Panc1 (cell line): ENCODE measurements around the gene JSRP1. TPM values are rescaled to one million over a fixed set of nuclear protein-coding genes. Genes with fewer than 3 reads are reported as not detected.

Experiments
- ATAC-seq: fragments of 200-7000 bp; cut with Tn5 transposase; 2 replicates; pipeline ENCODE4 v1.9.1; 2020; ENCODE audit warnings: mild to moderate bottlenecking, moderate library complexity
- BruUV-seq: library from RNA; stranded (reverse); fragments of 400-500 nt; replicated peaks from 2 replicates; lab custom pipeline; 2021; lab: Mats Ljungman, UMichigan
- CTCF ChIA-PET: fragments of 300-600 bp; sonication (Branson Sonifier 250); formaldehyde crosslinking; loops from one replicate; lab custom pipeline; 2022; ENCODE audit warnings: antibody characterized with exemption; lab: Charles Lee
- POLR2A ChIA-PET: fragments of 300-600 bp; sonication (Branson Sonifier 250); formaldehyde crosslinking; loops from one replicate; lab custom pipeline; 2022; ENCODE audit warnings: antibody characterized with exemption; lab: Charles Lee
- DNase-seq: peaks from one replicate; pipeline ENCODE4 v3.0.0-alpha.2; 2010; ENCODE audit warnings: low read depth, low spot score
- H3K27ac ChIP-seq: 2 replicates; pipeline ENCODE4 v1.5.1; 2011; ENCODE audit warnings: mild to moderate bottlenecking, low read length, inconsistent platforms
- H3K27me3 ChIP-seq: fragments of 200-500 bp; sonication (Bioruptor generic); 2 replicates; pipeline ENCODE4 v1.6.0; 2014; ENCODE audit warnings: low read length, inconsistent platforms; ENCODE audit not compliant: control insufficient read depth, insufficient read depth
- H3K36me3 ChIP-seq: fragments of 200-500 bp; sonication (Bioruptor generic); 2 replicates; pipeline ENCODE4 v1.5.1; 2014; ENCODE audit warnings: inconsistent platforms, mild to moderate bottlenecking, low read length, moderate library complexity; ENCODE audit not compliant: control insufficient read depth, insufficient read depth
- H3K4me1 ChIP-seq: 2 replicates; pipeline ENCODE4 v1.5.1; 2011; ENCODE audit warnings: inconsistent platforms, mild to moderate bottlenecking, low read length, moderate library complexity; ENCODE audit not compliant: control insufficient read depth, insufficient read depth
- H3K4me3 ChIP-seq, 2 experiments: 2 replicates each; pipeline ENCODE4 v1.5.1; 2011 to 2012; ENCODE audit warnings: low read depth in 2 of 2, low read length in 2 of 2, mild to moderate bottlenecking in 2 of 2, inconsistent platforms in 1 of 2, moderate library complexity in 1 of 2
- H3K9me3 ChIP-seq: fragments of 200-500 bp; sonication (Bioruptor generic); 2 replicates; pipeline ENCODE4 v1.5.1; 2014; ENCODE audit warnings: low read depth, mild to moderate bottlenecking, inconsistent platforms, low read length, moderate library complexity; ENCODE audit not compliant: control insufficient read depth, insufficient read depth
- CTCF ChIP-seq: fragments of 450-650 bp; IDR thresholded peaks from 2 replicates; pipeline ENCODE4 v1.5.1; 2017; ENCODE audit warnings: mild to moderate bottlenecking
- POLR2AphosphoS5 ChIP-seq: IDR thresholded peaks from 2 replicates; pipeline ENCODE4 v1.6.1; 2012; ENCODE audit warnings: mild to moderate bottlenecking, low read depth, low read length, moderate library complexity
- SIN3A ChIP-seq: IDR thresholded peaks from 2 replicates; pipeline ENCODE4 v1.6.1; 2012; ENCODE audit warnings: low read depth, mild to moderate bottlenecking, low read length, moderate library complexity, borderline replicate concordance; ENCODE audit not compliant: insufficient read depth
- TCF7L2 ChIP-seq: IDR thresholded peaks from 2 replicates; pipeline ENCODE4 v1.6.1; 2011; ENCODE audit warnings: mild to moderate bottlenecking, low read depth, low read length, inconsistent platforms
- in situ Hi-C: cut with HindIII; loops from 2 replicates; pipeline ENCODE4 v1.10.0; 2016; ENCODE audit warnings: low sequenced_read_pairs, low pct_unique_long_range_greater_than_20kb
- intact Hi-C: fragments of 100-400 bp; cut with micrococcal nuclease; formaldehyde crosslinking; loops from one replicate; pipeline ENCODE4 v1.10.0; 2022; ENCODE audit not compliant: unreplicated experiment
- total RNA-seq: library from RNA; stranded (reverse); gene quantifications from one replicate; pipeline ENCODE4 v1.2.1, GENCODE V29; 2021; ENCODE audit not compliant: unreplicated experiment
- TF ChIP-seq, protein P1 (sequence below), 2 experiments: IDR thresholded peaks; 2 replicates each; pipeline ENCODE4 v1.6.1; 2011 to 2012; ENCODE audit warnings: low read depth in 2 of 2, control low read depth in 1 of 2, low read length in 1 of 2, mild to moderate bottlenecking in 1 of 2, moderate library complexity in 1 of 2; ENCODE audit not compliant: insufficient read depth in 1 of 2

Gene JSRP1
- total RNA-seq, 1 experiment from 2014 or later: 0.51 TPM

DNA sequence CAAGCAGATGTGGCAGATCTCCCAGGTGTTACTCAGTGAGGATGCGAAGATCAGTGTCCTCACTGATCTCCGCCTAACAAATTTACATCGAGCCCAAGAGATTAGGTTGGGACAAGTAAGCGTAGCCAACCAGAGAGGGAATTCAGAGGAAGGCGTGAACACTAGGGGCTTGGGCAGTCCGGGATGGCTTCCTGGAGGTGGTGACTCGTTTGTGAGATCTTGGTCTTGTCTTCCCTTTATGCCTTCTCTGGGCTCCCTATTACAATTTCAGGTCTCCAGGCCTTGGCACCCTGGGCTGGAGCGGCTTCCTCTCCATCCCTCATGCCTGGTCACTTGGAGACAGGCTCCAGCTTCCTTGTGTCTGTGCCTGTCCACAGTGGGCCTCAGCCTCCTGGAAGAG is 13.4 kb downstream of the JSRP1 start:
- no peak overlapping the region for H3K27ac ChIP-seq
- TF ChIP-seq CTCF (no peak), TCF7L2 (no peak), SIN3A (no peak), POLR2AphosphoS5 (no peak)
- TF ChIP-seq, protein P1, sequence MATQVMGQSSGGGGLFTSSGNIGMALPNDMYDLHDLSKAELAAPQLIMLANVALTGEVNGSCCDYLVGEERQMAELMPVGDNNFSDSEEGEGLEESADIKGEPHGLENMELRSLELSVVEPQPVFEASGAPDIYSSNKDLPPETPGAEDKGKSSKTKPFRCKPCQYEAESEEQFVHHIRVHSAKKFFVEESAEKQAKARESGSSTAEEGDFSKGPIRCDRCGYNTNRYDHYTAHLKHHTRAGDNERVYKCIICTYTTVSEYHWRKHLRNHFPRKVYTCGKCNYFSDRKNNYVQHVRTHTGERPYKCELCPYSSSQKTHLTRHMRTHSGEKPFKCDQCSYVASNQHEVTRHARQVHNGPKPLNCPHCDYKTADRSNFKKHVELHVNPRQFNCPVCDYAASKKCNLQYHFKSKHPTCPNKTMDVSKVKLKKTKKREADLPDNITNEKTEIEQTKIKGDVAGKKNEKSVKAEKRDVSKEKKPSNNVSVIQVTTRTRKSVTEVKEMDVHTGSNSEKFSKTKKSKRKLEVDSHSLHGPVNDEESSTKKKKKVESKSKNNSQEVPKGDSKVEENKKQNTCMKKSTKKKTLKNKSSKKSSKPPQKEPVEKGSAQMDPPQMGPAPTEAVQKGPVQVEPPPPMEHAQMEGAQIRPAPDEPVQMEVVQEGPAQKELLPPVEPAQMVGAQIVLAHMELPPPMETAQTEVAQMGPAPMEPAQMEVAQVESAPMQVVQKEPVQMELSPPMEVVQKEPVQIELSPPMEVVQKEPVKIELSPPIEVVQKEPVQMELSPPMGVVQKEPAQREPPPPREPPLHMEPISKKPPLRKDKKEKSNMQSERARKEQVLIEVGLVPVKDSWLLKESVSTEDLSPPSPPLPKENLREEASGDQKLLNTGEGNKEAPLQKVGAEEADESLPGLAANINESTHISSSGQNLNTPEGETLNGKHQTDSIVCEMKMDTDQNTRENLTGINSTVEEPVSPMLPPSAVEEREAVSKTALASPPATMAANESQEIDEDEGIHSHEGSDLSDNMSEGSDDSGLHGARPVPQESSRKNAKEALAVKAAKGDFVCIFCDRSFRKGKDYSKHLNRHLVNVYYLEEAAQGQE (IDR thresholded peaks at IDR 0.05; ENCODE audit: insufficient read depth in 1 of 2, low read depth in 2 of 2, low read length in 1 of 2): no peak
- peaks cover 26% of the 10 kb centered on the region for H3K4me1 ChIP-seq
- BruUV-seq: no TSS peak
- no peaks in the 10 kb centered on the region for H3K27me3 ChIP-seq
- no peaks in the 10 kb centered on the region for H3K9me3 ChIP-seq
- H3K4me3 ChIP-seq: no peak overlapping the region
- ATAC-seq: no peak
- POLR2A ChIA-PET: no interaction called here
- CTCF ChIA-PET: no interaction called here
- H3K36me3 ChIP-seq: no peaks in the 10 kb centered on the region
- DNase-seq: no peak
- intact Hi-C loops (no loop called here), in situ Hi-C loops (no loop called here)

- TF ChIP-seq POLR2AphosphoS5: no peak
- TF ChIP-seq, protein P1 (IDR thresholded peaks at IDR 0.05; ENCODE audit: insufficient read depth in 1 of 2, low read depth in 2 of 2, low read length in 1 of 2): no peak
- no peak for TF ChIP-seq SIN3A
- no peak for TF ChIP-seq CTCF
- no peak for TF ChIP-seq TCF7L2
- in situ Hi-C loops (no loop called here), intact Hi-C loops (no loop called here)
- H3K27ac ChIP-seq: no peak overlapping the region
- ChIA-PET CTCF (no interaction called here), POLR2A (no interaction called here)
- peaks cover under 1% of the 10 kb centered on the region; the same call in 1 of the 2 replicates for H3K36me3 ChIP-seq
- no peak for ATAC-seq
- H3K4me3 ChIP-seq: no peak overlapping the region
- no peaks in the 10 kb centered on the region for H3K9me3 ChIP-seq
- BruUV-seq: no TSS peak
- no peak for DNase-seq
- no peaks in the 10 kb centered on the region for H3K27me3 ChIP-seq
- H3K4me1 ChIP-seq: peaks cover 23% of the 10 kb centered on the region
Measured at GRCh38 chr19:2242092-2242537, 14.1 kb downstream of the JSRP1 start.
